Islet of Langerhans (tissue), 1 donor: ENCODE results near the gene MECP2.
"Not testable (repeated sequence)": the region's sequence is repeated elsewhere in the genome, so short reads cannot be mapped to it uniquely, and the experiment has no call there.

Experiments
- FAIRE-seq: peaks from one replicate; lab custom pipeline; 2011; peaks lifted over from hg19 to GRCh38; lab: Jason Lieb, UNC

MECP2 gene

GRCh38 chrX:153989973-153990655 lies 107.4 kb downstream of the MECP2 start:
- FAIRE-seq: no peak

DNA sequence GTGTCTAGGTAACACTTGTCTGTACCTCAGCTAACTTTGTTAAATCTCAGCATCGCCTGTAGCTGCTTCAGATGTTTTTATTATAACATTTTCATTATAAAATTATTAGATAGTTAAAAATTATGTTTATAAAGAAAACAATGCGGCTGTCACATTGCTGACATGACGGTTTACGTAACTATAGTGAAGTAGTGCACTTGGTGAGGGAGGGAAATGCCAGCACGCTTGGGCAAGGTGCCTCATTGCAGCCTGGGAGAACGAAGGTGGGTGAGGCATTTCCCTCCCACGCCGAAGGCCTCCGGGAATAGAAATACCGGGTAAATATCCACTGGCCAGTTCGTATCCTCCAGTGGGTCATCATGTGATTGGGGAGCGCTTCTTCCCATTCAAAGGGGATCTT lies 109.0 kb downstream of the MECP2 start:
- FAIRE-seq: no peak

DNA sequence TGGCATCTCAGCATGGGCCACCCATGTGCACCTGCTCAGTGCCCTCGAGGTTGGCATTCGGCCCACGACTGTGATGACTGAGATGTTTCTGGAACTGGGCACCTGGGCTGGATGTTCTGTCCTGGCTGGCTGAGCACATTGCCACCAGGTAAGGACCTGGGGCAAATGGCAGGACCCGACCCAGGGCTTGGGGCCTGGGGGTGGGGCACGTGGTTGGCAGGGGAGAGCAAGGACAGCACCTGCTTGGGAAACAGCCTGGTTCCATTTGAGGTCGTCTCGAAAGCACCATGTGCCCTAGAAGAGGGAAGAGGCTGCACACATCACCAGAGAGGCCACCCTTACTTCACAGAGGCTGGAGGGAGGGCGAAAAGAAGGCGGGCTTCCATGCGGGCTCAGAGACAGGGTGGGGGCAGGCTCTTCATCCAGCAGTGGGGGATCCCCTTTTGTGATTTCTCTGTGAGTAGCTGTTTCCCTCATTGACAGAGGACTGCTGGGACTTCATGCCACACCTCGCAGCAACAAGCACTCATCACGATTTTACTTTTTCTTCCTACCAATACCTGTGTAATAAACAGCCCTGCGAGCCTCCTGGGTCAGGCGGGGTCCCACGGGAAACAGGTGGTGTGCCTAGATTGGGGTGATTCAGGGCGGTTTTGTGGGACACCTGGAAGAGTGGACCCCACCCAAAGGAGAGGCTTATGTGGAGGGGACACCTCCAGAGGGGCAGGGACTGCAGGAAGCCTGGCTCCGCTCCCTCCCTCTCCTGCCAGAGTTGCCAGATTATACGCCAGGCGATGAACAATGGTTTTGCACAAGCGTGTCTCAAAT lies 113.0 kb downstream of the MECP2 start:
- FAIRE-seq: no peak

DNA sequence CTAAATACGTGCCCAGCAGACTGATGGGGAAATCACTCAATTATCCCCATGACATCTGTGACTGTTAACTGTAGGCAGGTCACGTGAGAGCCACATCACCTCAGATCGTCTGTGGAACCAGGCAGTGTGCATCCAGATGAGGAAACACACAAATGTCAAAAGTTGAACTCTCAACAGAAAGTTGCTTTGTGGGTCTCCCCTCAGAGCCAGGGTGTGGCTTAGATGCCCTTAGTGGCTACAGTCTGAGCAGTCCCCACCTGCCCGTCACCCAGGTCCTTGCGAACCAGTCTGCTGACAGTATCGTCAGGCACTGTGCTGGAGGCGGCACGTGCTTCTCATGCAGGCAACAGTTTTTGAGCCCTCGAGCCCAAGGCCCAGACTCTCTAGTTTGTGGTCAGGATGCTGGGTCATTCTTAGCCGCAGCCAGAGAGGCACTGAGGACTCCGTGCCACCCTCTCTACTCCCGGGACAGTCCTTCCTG lies 114.2 kb downstream of the MECP2 start:
- no peak for FAIRE-seq

DNA sequence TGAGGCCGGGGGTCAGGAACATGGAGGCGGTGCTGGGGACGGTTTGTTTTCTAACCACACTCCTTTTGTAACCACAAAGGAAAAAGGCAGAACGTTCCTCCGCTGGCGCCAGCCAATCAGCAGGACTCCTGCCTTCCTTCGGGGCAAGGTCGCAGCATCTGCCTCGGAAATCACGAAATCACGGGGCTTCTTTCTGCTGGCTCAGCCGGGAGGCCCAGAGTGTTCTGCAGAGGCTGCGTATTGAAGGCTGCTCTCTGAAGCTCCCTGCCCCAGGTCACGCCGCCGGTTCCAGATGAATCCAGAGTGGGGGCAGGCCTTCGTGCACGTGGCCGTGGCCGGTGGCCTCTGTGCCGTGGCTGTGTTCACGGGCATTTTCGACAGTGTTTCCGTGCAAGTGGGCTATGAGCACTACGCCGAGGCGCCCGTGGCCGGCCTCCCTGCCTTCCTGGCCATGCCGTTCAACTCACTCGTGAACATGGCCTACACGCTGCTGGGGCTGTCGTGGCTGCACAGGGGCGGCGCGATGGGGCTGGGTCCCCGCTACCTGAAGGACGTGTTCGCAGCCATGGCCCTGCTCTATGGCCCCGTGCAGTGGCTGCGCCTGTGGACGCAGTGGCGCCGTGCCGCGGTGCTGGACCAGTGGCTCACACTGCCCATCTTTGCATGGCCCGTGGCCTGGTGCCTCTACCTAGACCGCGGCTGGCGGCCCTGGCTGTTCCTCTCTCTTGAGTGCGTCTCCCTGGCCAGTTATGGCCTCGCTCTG lies 115.6 kb downstream of the MECP2 start:
- no peak for FAIRE-seq

GRCh38 chrX:153981231-153981630 lies 116.3 kb downstream of the MECP2 start:
- FAIRE-seq: no peak

GRCh38 chrX:153980394-153980793 lies 117.1 kb downstream of the MECP2 start:
- FAIRE-seq: not testable (repeated sequence)

DNA sequence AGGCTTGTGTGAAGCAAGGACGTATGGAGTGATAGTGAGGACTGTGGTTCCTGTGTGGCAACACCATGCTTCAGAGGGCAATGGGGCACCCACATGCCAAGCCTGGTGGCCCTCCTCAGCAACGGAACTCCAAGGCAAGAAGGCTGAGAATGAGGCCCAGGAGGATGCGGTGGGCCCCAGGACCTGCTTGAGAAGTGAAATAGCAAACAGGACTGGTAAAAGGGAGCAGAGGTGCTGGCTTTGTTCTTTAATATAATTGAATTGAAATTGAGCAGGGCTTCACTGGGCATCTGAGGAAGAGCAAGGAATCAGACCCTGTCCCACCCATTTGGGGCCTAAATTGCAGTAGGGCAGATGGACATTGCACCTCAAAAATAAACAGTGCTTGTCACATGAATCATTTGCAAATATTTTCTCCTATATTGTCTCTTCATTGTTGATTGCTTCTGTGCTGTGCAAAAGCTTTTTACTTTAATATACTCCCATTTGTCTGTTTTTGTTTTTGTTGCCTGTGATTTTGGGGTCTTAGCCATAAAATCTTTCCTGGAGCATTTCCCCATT lies 122.7 kb downstream of the MECP2 start:
- no peak for FAIRE-seq

DNA sequence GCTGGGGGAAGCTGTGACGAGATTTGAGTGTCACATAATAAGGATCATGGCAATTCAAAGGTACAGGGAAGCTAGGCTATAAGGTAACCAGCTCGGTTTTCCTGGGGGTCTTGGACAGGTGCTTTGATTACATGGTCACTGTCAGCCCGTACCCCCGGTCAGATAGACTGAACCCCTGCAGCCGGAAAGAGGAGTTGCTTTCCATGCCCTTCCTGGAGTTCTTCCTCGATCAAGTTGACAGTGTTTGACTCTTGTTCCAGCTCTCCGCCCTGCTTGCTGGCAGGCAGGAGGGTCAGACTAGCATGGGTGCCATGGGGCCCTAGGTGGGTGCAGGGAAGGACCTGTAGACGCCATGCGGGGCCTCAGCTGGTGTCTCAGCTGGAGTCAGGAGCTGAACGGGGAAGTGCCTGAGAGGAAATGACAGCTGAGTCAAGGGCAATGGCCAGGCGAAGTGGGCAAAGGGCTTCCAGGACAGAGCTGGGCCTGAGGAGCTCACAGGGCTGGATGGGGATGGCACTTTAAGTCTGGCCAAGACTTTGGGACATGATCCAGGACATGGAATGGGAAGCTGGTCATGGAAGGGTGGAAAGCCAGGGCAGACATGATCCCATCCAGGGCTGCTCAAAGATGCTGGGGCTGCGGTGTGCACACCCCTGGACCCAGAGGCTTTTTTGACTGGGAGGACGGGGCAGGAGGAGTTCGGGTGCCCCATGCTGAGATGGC lies 123.4 kb downstream of the MECP2 start:
- FAIRE-seq: no peak

DNA sequence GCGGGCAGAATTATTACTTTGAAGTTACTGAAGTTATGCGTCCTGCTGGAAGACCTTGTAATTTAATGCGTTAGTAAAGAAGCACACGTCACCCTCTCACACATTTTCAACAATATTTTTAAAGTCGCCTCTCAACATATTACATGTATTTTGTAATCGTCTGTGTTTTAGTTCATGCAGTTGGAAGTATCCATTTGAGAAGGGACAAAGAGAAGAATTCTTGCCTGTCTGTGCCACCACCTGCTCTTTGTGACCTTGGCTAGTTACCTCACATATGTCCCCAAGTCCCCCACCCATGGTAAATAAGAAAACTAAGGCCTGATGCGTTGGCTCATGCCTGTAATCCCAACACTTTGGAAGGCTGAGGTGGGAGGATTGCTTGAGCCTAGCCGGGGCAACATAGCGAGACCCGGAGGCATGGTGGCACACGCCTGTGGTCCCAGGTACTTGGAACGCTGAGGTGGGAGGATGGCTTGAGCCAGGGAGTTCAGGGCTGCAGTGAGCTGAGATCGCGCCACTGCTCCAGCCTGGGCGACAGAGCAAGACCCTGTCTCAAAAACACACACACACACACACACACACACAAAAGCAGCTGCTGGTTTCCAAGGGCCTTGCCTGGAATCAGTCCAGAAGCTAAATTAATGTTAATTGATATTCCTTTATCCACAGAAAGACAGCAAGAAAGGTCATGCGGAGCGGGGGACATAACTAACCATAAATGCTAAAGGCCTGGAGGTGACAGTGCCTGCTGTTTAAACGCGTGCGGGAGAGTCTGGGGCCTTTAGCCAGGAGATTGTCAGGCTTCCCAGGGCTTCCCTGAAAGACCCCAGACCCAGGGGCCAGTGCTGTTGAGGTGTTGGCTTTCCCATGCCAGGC lies 124.2 kb downstream of the MECP2 start:
- FAIRE-seq: peak; percentile 27

DNA sequence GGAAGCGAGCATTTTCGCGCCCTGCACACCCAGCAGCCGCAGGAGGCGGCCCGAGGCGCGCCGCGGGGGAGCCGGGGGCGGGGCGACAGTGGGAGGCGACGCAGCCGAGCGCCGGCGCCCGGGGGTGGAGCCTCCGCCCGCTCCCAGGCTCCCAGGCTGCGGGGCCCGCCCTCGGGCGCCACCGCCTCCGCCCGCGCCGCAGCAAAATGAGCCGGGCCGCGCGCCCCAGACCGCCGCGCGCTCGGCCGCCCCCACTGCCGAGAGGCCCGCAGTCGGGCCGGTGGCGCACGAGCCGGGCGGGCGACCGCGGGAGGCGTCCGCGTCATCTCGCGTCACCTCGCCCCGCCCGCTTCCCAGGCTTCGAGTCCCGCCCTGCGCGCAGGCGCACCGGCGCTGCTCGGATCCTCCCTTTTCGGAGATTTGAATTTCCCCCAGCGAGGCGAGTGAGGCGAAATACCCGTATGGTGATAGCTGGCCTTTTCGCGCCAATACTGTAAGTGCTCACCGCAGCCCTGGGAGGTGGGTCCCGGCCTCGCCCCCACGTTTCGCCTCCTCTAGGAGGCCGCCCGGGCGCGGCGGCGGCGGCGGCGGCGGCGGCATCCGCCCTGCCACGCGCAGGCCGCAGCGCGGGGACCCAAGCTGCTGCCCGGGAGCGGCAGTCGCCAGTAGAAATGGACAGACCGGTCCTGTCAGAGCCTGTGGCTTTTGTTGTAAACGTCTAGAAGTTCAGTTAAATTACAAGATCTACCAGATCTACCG lies 125.0 kb downstream of the MECP2 start, which contains the start of gene TMEM187:
TSS of gene TMEM187 (plus strand) at position 387 of the 759 bp plus-strand sequence. CDS start 9,309 bp downstream, outside the sequence.
- FAIRE-seq: no peak
